Measurements from ENCODE around the gene MED13.

DNA sequence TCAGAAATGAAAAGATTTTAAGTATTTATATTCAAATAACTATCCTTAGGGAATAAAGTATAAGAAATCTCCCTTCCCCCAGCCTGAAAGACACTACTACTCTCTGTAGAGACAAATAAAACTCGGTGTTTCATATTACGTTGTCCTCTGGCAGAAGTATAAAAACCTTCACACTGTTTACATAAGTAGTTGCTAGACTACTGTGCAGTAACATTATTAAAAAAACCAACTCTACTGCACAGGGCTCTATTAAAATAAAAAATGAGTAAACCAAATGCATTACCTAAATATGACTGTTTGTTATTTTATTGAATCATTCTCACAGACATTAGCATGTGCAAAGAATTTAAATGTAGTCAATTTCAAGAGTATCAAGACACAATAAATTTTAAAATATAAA is 67.4 kb downstream of the MED13 start:
- TF ChIP-seq, protein P1, sequence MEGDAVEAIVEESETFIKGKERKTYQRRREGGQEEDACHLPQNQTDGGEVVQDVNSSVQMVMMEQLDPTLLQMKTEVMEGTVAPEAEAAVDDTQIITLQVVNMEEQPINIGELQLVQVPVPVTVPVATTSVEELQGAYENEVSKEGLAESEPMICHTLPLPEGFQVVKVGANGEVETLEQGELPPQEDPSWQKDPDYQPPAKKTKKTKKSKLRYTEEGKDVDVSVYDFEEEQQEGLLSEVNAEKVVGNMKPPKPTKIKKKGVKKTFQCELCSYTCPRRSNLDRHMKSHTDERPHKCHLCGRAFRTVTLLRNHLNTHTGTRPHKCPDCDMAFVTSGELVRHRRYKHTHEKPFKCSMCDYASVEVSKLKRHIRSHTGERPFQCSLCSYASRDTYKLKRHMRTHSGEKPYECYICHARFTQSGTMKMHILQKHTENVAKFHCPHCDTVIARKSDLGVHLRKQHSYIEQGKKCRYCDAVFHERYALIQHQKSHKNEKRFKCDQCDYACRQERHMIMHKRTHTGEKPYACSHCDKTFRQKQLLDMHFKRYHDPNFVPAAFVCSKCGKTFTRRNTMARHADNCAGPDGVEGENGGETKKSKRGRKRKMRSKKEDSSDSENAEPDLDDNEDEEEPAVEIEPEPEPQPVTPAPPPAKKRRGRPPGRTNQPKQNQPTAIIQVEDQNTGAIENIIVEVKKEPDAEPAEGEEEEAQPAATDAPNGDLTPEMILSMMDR (IDR thresholded peaks at IDR 0.05) = no peak
- TF ChIP-seq YY1 (IDR thresholded peaks at IDR 0.05; ENCODE audit: low read depth) = no peak
- TF ChIP-seq EZH2phosphoT487 (IDR thresholded peaks at IDR 0.05; ENCODE audit: borderline replicate concordance, low read depth) = no peak
- no peak for TF ChIP-seq RAD21 (IDR thresholded peaks at IDR 0.05; ENCODE audit: low read length)
- no peak for TF ChIP-seq SMC3 (IDR thresholded peaks at IDR 0.05; ENCODE audit: low read depth, low read length)

Measured in SK-N-SH (cell line).